Fibroblast of mammary gland (primary cell): ENCODE results near the gene NKX6-2.

Experiments
- DNase-seq: peaks from one replicate; pipeline ENCODE4 v3.0.0-alpha.2; 2010; ENCODE audit warnings: low read depth
- H3K4me3 ChIP-seq: 2 replicates; pipeline ENCODE4 v1.5.1; 2011; ENCODE audit warnings: low read depth, mild to moderate bottlenecking, low read length, moderate library complexity; ENCODE audit not compliant: control insufficient read depth
- TF ChIP-seq, protein P1 (sequence below): conservative IDR thresholded peaks from 2 replicates; pipeline ENCODE4 v1.5.1; 2011; ENCODE audit warnings: low read depth, low read length, inconsistent platforms; ENCODE audit not compliant: control insufficient read depth, insufficient read depth

Gene NKX6-2

DNA sequence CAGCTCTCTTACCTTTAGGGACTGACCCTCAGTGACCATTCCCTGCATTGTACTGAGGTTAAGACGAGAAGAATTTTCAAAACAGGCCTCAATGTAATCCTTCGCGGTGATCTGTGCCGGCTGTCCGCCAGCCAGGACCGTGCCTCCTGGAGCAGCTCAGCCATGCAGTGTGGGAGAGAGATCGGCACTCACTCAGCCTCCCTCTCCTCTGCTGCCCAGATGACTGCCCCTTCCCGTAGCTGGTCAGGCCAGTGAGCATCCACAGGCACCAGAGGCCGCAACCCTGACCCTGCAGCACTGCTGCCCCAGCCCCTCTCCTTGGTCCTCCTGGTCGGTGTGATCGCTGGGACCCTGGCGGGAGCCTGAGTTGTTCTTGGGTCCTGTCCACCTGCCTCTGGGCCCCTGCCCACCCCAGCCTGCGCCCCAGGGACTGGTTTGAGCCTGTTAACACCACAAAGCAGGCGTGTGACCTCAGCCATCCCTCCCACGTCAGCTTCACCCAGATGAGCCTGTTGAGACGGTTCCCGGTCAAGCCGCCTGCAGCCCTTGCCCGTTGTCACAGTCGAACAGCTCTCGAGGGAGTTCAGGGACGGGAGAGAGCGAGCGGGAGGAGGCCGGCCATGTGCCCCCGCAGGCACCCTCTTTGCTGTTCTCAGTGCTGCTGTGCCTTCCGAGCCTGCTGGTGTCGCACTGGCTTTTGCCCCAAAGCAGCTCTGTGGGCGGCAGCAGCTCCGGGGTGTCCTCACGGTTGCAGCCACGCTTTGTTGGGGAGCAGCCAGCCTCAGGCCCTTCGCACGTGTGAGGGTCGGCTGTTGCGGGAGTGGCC lies 37.2 kb downstream of the NKX6-2 start:
- H3K4me3 ChIP-seq: no peak overlapping the region
- no peak for DNase-seq
- TF ChIP-seq, protein P1, sequence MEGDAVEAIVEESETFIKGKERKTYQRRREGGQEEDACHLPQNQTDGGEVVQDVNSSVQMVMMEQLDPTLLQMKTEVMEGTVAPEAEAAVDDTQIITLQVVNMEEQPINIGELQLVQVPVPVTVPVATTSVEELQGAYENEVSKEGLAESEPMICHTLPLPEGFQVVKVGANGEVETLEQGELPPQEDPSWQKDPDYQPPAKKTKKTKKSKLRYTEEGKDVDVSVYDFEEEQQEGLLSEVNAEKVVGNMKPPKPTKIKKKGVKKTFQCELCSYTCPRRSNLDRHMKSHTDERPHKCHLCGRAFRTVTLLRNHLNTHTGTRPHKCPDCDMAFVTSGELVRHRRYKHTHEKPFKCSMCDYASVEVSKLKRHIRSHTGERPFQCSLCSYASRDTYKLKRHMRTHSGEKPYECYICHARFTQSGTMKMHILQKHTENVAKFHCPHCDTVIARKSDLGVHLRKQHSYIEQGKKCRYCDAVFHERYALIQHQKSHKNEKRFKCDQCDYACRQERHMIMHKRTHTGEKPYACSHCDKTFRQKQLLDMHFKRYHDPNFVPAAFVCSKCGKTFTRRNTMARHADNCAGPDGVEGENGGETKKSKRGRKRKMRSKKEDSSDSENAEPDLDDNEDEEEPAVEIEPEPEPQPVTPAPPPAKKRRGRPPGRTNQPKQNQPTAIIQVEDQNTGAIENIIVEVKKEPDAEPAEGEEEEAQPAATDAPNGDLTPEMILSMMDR: no peak

DNA sequence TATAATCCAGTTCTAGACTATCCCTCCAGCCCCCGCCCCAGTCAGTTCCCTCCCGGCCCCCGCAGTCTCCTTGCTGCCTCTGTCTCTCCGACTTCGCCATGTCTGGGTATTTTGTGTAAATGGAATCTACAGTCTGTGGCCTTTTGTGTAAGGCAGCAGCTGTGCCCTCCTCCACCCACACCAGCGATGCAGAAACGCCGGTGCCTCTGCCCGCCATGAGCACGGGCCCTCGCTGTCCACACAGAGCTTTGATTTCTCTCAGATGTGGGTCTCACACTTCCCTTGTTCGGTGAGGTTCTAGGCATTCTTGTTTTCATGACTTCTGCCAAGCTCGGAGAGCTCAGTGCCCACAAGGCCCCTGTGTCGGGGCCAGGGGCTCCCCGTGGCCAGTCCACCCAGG lies 37.8 kb downstream of the NKX6-2 start:
- TF ChIP-seq, protein P1: no peak
- DNase-seq: no peak
- H3K4me3 ChIP-seq: no peak overlapping the region

DNA sequence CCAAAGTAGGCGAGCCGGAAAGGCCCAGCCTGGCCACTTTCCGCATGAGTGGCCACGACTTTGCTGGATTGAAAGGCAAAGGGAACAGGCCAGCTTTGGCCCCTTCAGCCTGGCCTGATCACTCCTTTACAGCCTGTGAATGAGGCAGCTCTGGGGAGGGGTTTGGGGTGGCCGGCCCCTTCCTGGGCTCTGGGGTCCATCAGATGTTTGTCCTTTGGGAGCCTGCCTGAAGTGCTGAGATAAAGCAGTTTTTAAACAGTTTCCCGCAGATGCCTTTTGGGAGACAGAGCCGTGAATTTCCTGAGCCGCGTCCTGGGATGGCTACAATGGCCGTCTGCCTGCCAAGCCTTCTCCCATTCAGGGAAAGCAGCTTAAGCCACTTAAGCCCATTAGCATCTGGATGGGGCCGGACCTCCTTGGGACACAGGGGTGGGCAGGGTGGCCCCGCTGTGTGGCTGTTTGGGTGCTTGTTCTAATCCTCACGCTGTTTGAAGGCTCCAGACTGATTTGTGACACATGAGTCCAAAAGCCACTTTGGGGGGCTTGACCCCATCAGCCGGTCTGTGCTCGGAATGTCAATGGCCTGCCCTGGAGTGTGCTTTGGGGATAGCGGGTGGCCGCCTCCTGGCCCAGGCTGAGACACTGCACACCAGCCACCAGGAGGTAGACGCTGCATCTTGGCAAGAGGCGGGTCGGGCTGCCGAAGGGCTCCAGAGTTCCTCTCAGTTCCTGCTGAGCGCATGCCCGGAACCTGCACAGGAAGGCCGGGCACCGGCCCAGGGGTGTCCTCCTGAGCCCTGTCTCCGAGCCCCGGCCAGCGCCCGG lies 38.9 kb downstream of the NKX6-2 start:
- TF ChIP-seq, protein P1: no peak
- no peak for DNase-seq
- H3K4me3 ChIP-seq: no peak overlapping the region

DNA sequence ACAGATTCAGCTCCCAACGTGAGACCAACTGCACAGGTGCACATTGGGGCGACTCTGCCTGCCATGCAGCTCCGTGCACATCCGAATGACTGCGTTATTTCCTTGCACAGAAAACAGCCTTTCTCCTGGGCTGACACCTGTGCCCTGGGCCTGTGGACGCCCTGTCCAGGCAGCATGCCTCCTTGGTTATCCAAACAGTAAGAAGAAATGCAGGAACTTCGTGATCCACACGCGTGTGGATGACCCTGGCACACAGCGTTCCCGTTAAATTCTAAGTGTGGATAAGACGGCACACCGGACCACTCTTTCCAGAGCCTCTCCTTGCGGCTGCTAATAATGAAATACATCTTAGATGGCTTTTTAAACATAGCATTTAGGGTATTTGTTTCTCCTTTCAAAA lies 39.6 kb downstream of the NKX6-2 start:
- no peak for DNase-seq
- TF ChIP-seq, protein P1: no peak
- no peak overlapping the region for H3K4me3 ChIP-seq

DNA sequence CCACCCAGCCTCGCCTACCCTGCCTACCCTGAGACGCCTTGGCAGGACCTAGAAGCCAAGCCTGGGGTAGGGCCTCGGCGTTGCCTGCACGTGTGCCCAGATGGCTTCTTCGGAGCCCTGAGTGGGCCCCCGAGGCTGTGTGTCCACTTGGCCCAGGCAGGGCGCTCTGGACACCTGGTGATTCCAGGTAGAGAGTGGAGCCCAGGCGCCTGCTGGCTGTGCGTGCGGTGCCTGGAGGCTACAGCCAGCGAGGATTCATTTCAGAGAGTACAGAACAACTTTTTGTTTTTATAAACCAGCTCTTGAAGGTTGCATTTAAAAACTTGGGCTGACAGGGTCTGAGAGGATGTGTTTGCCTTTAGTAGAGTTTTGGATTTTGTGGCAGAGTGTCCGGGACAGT lies 40.0 kb downstream of the NKX6-2 start:
- no peak for DNase-seq
- H3K4me3 ChIP-seq: no peak overlapping the region
- TF ChIP-seq, protein P1: no peak

DNA sequence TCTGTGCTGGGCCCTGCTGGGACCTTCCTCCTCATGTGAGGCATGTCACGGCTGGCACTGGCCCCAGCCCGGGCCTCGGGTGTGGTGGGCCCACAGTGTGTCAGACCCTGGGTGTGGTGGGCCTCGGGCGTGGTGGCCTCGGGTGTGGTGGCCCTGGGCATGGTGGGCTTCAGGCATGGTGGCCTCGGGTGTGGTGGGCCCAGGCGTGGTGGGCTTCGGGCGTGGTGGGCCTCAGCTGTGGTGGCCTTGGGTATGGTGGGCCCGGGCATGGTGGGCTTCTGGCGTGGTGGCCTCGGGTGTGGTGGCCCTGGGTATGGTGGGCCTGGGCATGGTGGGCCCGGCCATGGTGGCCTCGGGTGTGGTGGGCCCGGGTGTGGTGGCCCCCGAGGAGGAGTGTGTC lies 40.4 kb downstream of the NKX6-2 start:
- TF ChIP-seq, protein P1: no peak
- no peak overlapping the region for H3K4me3 ChIP-seq
- DNase-seq: no peak
